ENCODE data around the gene RNASE7.
A peak's percentile ranks its signal among the peaks of the same experiment; 100 is the strongest.

RNASE7 gene

GRCh38 chr14:21069388-21070082 lies 27.4 kb downstream of the RNASE7 start:
- DNase-seq, result peak; percentile 16

- no peak for DNase-seq
Observed at GRCh38 chr14:21070083-21070609, 28.0 kb downstream of the RNASE7 start, which contains the start of gene ARHGEF40. TSS of gene ARHGEF40 (plus strand) at chr14:21070304. CDS start at chr14:21070397, 93 bp downstream.

- DNase-seq, result peak; percentile 14
Observed at GRCh38 chr14:21070610-21071224, 28.6 kb downstream of the RNASE7 start.

GRCh38 chr14:21071225-21072030 lies 29.3 kb downstream of the RNASE7 start:
- DNase-seq, result peak; percentile 29

- DNase-seq, result no peak
Observed at GRCh38 chr14:21072031-21072473, 29.9 kb downstream of the RNASE7 start.

- DNase-seq, result no peak
Observed at GRCh38 chr14:21072781-21073339, 30.7 kb downstream of the RNASE7 start.

- DNase-seq, result no peak
Observed at GRCh38 chr14:21073921-21074320, 31.8 kb downstream of the RNASE7 start.

GRCh38 chr14:21074398-21075272 lies 32.5 kb downstream of the RNASE7 start:
- no peak for DNase-seq

- DNase-seq, result no peak
Observed at GRCh38 chr14:21075719-21076437, 33.7 kb downstream of the RNASE7 start.

- no peak for DNase-seq
Observed at GRCh38 chr14:21077672-21078071, 35.5 kb downstream of the RNASE7 start.

GRCh38 chr14:21078287-21078686 lies 36.1 kb downstream of the RNASE7 start:
- DNase-seq, result no peak

- no peak for DNase-seq
Observed at GRCh38 chr14:21078726-21079125, 36.6 kb downstream of the RNASE7 start.

GRCh38 chr14:21081521-21082142 lies 39.5 kb downstream of the RNASE7 start:
- no peak for DNase-seq

GRCh38 chr14:21083565-21084325 lies 41.6 kb downstream of the RNASE7 start:
- no peak for DNase-seq

- DNase-seq, result no peak
Observed at GRCh38 chr14:21084396-21084795, 42.2 kb downstream of the RNASE7 start.

- DNase-seq, result no peak
Observed at GRCh38 chr14:21084998-21085853, 43.1 kb downstream of the RNASE7 start.

- no peak for DNase-seq
Observed at GRCh38 chr14:21086908-21087293, 44.7 kb downstream of the RNASE7 start.

GRCh38 chr14:21087294-21088091 lies 45.3 kb downstream of the RNASE7 start:
- peak; percentile 97 for DNase-seq
